ENCODE results near the gene ENTHD1. TPM values are rescaled to one million over a fixed set of nuclear protein-coding genes. Genes with fewer than 3 reads are reported as not detected.

Gene ENTHD1
- total and polyA plus RNA-seq, 2 donors (not counting 3 experiments of a cell fraction or from before 2014, with no cell fraction given), result not detected

- no peak for FAIRE-seq
- dilution Hi-C loops (cut with MboI; ENCODE audit: extremely low pct_ligation_motif_present, low sequenced_read_pairs), result no loop called here
These were observed 168.7 kb downstream of the ENTHD1 start for GRCh38 chr22:39724857-39725256.

More at GRCh38 chr22:39724857-39725256, 168.7 kb downstream of the ENTHD1 start:
- no peak for TF ChIP-seq POLR2AphosphoS5 (IDR thresholded peaks at IDR 0.05; ENCODE audit: insufficient read depth, low read depth, low read length)
- no peak for TF ChIP-seq MYC (IDR thresholded peaks at IDR 0.05; ENCODE audit: low read depth, low read length)
- TF ChIP-seq EZH2 (IDR thresholded peaks at IDR 0.05; ENCODE audit: borderline replicate concordance, low read depth, low read length, severe bottlenecking), result no peak
- TF ChIP-seq FOS (IDR thresholded peaks at IDR 0.05; ENCODE audit: borderline replicate concordance, insufficient read depth, low read length), result no peak
- TF ChIP-seq CTCF (IDR thresholded peaks at IDR 0.05; ENCODE audit: extremely low read depth in 1 of 2, insufficient read depth in 1 of 2, low read depth in 1 of 2, low read length in 2 of 2), result no peak
- TF ChIP-seq MAX (IDR thresholded peaks at IDR 0.05; ENCODE audit: insufficient read depth, insufficient read length), result no peak
- no peak for TF ChIP-seq JUN (IDR thresholded peaks at IDR 0.05; ENCODE audit: borderline replicate concordance, insufficient read depth, insufficient read length, low read depth)
- TF ChIP-seq GATA2 (IDR thresholded peaks at IDR 0.05; ENCODE audit: insufficient read depth, insufficient read length, low read depth, low read length), result no peak
- TF ChIP-seq POLR2A (IDR thresholded peaks at IDR 0.05; ENCODE audit: low read depth, low read length), result no peak
- H3K27me3 ChIP-seq (ENCODE audit: control insufficient read depth in 2 of 2, insufficient read depth in 2 of 2, low read length in 2 of 2), result peaks cover 4 to 5% of the 10 kb centered on the region in 2 experiments
- no peak overlapping the region for H3K4me2 ChIP-seq (ENCODE audit: insufficient read depth, low read length)
- H3K4me1 ChIP-seq (ENCODE audit: control insufficient read depth, extremely low read depth, insufficient read depth, low read length), result no peaks in the 10 kb centered on the region
- CTCF ChIA-PET, result interaction anchor here (0.8 kb wide), 1 partner anchor 10 kb away, joined by 3 read pairs; no protein-coding TSS in a partner anchor
- no peak overlapping the region for H3K4me3 ChIP-seq (replicated peaks in 1 of 3; ENCODE audit: insufficient read depth in 1 of 3, low read depth in 1 of 3, low read length in 3 of 3)
- no peak overlapping the region for H3K27ac ChIP-seq (ENCODE audit: insufficient read depth, low read depth, low read length)
- POLR2A ChIA-PET, result no interaction called here
- no peaks in the 10 kb centered on the region for H4K20me1 ChIP-seq (replicated peaks; ENCODE audit: control insufficient read depth, extremely low read depth, insufficient read depth, low read length)
- H2AFZ ChIP-seq (ENCODE audit: low read depth, low read length), result no peak overlapping the region
- H3K36me3 ChIP-seq (ENCODE audit: control insufficient read depth in 2 of 2, extremely low read depth in 1 of 2, insufficient read depth in 2 of 2, low read length in 2 of 2), result no peaks in the 10 kb centered on the region
- H3K9me1 ChIP-seq (replicated peaks; ENCODE audit: control insufficient read depth, extremely low read depth, insufficient read depth, low read length), result no peaks in the 10 kb centered on the region
- intact Hi-C loops (cut with micrococcal nuclease), result no loop called here
- no peaks in the 10 kb centered on the region for H3K79me2 ChIP-seq (ENCODE audit: control insufficient read depth, insufficient read depth, low read length)
- H3K9me3 ChIP-seq (replicated peaks; ENCODE audit: control insufficient read depth, insufficient read depth, low read length), result no peaks in the 10 kb centered on the region
- DNase-seq (ENCODE audit: low read depth, low spot score), result no peak
- H3K9ac ChIP-seq (replicated peaks; ENCODE audit: extremely low read depth, insufficient read depth, low read length), result no peak overlapping the region
- BruUV-seq (replicated peaks), result no TSS peak
